ENCODE measurements around the gene C17orf107.

The C17orf107 gene

GRCh38 chr17:4947411-4948165, 48.3 kb downstream of the C17orf107 start:
- in situ Hi-C loops (cut with HindIII; ENCODE audit: low sequenced_read_pairs), result no loop called here

- in situ Hi-C loops (cut with HindIII; ENCODE audit: low sequenced_read_pairs), result no loop called here
These were observed 49.0 kb downstream of the C17orf107 start, which contains the start of gene PFN1 for GRCh38 chr17:4948166-4948930. TSS of gene PFN1 (minus strand) at chr17:4948530. CDS start at chr17:4948394, 136 bp downstream.

- in situ Hi-C loops (cut with HindIII; ENCODE audit: low sequenced_read_pairs), result no loop called here
These were observed 49.6 kb downstream of the C17orf107 start for GRCh38 chr17:4948931-4949320.

GRCh38 chr17:4949321-4950074, 50.2 kb downstream of the C17orf107 start:
- in situ Hi-C loops (cut with HindIII; ENCODE audit: low sequenced_read_pairs), result no loop called here

GRCh38 chr17:4950075-4950745, 50.9 kb downstream of the C17orf107 start:
- in situ Hi-C loops (cut with HindIII; ENCODE audit: low sequenced_read_pairs), result no loop called here

GRCh38 chr17:4950746-4951204, 51.4 kb downstream of the C17orf107 start, which contains the start of gene ENO3:
TSS of gene ENO3 (plus strand) at chr17:4951119. CDS start at chr17:4951830, 711 bp downstream.
- in situ Hi-C loops (cut with HindIII; ENCODE audit: low sequenced_read_pairs), result no loop called here

GRCh38 chr17:4951486-4951885, 52.1 kb downstream of the C17orf107 start:
- in situ Hi-C loops (cut with HindIII; ENCODE audit: low sequenced_read_pairs), result no loop called here
